ENCODE data around the gene LY6G5C.

DNA sequence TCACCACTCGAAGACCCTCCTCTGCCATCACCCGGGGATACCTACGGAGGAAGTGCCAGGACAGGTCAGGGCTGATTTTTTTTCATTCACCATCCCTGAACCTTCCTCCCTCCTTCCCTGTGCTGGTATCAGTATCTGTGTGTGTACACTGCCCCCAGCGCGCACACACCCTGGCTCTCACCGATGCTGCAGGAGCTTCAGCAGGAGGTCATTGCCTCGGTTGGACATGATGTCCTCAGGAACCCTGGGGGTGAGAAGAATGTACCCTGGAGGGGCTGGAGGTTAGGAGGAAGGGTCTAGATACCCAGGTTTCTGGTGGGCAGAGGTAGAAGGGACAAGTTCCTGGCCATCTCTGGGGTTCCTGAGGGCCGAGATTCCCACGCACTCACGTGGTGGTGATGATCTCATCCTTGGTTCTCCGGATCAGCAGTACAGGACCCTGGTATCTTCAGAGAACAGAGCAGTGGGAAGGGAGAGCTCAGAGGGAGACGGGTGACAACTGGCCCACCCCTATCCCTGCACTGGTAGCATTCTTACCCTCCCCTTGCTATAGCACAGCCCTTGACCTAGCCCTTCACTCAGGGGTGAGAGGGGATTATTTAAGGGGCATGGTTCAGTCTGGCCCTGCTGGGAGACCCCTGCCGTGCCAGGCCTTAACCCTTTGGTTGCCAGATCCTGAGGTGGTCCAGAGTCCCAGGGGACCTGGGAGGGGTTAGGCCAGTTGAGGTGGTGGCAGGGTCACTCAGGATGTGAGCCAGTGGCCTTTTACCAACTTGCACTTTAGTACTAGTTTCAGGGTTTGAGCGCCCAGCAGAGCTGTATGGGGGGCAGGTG lies 7.2 kb upstream of the LY6G5C start:
- TF ChIP-seq, protein P1, sequence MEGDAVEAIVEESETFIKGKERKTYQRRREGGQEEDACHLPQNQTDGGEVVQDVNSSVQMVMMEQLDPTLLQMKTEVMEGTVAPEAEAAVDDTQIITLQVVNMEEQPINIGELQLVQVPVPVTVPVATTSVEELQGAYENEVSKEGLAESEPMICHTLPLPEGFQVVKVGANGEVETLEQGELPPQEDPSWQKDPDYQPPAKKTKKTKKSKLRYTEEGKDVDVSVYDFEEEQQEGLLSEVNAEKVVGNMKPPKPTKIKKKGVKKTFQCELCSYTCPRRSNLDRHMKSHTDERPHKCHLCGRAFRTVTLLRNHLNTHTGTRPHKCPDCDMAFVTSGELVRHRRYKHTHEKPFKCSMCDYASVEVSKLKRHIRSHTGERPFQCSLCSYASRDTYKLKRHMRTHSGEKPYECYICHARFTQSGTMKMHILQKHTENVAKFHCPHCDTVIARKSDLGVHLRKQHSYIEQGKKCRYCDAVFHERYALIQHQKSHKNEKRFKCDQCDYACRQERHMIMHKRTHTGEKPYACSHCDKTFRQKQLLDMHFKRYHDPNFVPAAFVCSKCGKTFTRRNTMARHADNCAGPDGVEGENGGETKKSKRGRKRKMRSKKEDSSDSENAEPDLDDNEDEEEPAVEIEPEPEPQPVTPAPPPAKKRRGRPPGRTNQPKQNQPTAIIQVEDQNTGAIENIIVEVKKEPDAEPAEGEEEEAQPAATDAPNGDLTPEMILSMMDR (IDR thresholded peaks at IDR 0.05 in 2 of 3, conservative IDR thresholded peaks at IDR 0.05 in 1 of 3; ENCODE audit: borderline replicate concordance in 1 of 3, insufficient read depth in 1 of 3, low read depth in 2 of 3, low read length in 2 of 3), result no peak
- TF ChIP-seq POLR2A (IDR thresholded peaks at IDR 0.05; ENCODE audit: borderline replicate concordance, extremely low read depth, insufficient read depth, insufficient read length) (no peak), JUND (IDR thresholded peaks at IDR 0.05) (no peak), SP1 (IDR thresholded peaks at IDR 0.05; ENCODE audit: low read depth) (no peak), TCF7L2 (IDR thresholded peaks at IDR 0.05; ENCODE audit: borderline replicate concordance, extremely low read depth, insufficient read depth, insufficient read length) (no peak), EZH2 (IDR thresholded peaks at IDR 0.05) (no peak), RAD21 (IDR thresholded peaks at IDR 0.05; ENCODE audit: low read depth) (no peak), CEBPB (IDR thresholded peaks at IDR 0.05; ENCODE audit: low read depth) (no peak), POLR2AphosphoS5 (IDR thresholded peaks at IDR 0.05; ENCODE audit: low read depth, low read length) (no peak), YY1 (IDR thresholded peaks at IDR 0.05; ENCODE audit: extremely low read depth, insufficient replicate concordance, low read depth, low read length) (no peak)
- TF ChIP-seq, protein P2, sequence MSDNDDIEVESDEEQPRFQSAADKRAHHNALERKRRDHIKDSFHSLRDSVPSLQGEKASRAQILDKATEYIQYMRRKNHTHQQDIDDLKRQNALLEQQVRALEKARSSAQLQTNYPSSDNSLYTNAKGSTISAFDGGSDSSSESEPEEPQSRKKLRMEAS (IDR thresholded peaks at IDR 0.05), result no peak
